ENCODE data around the gene EXOC7.

DNA sequence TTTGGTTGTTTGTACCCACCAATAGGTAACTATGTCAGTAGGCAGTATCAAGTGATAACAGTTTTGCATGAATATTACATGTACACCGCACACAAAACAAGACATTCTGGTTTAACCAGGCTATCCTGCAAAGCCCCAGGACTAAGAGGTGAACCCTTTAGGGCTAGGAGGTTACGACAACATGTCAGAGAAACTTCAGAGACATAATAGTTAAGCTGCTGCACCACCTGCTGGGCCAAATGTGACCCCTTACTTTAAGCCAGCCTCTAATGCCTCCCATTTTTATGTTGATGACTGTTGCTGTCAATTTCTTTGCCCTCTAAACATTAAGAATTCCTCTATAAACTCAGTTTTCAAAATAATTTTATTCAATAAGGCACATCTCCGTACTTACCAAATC is 46.7 kb downstream of the EXOC7 start:
- TF ChIP-seq EP300 (IDR thresholded peaks at IDR 0.05) (no peak), POLR2A (IDR thresholded peaks at IDR 0.05) (no peak), POLR2AphosphoS5 (IDR thresholded peaks at IDR 0.05) (no peak)
- TF ChIP-seq, protein P1, sequence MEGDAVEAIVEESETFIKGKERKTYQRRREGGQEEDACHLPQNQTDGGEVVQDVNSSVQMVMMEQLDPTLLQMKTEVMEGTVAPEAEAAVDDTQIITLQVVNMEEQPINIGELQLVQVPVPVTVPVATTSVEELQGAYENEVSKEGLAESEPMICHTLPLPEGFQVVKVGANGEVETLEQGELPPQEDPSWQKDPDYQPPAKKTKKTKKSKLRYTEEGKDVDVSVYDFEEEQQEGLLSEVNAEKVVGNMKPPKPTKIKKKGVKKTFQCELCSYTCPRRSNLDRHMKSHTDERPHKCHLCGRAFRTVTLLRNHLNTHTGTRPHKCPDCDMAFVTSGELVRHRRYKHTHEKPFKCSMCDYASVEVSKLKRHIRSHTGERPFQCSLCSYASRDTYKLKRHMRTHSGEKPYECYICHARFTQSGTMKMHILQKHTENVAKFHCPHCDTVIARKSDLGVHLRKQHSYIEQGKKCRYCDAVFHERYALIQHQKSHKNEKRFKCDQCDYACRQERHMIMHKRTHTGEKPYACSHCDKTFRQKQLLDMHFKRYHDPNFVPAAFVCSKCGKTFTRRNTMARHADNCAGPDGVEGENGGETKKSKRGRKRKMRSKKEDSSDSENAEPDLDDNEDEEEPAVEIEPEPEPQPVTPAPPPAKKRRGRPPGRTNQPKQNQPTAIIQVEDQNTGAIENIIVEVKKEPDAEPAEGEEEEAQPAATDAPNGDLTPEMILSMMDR (IDR thresholded peaks at IDR 0.05): no peak
